GM19452 (cell line): ENCODE data around the gene CACNA2D3.
"Not testable (repeated sequence)": the region's sequence is repeated elsewhere in the genome, so short reads cannot be mapped to it uniquely, and the experiment has no call there.

Experiments
- ATAC-seq: cut with Tn5 transposase; IDR thresholded peaks from one replicate; pipeline ENCODE4 v1.9.1; 2021; ENCODE audit not compliant: unreplicated experiment

CACNA2D3 gene

GRCh38 chr3:54443561-54444161 is 321.3 kb downstream of the CACNA2D3 start:
- no peak for ATAC-seq

- ATAC-seq: no peak
Observed at GRCh38 chr3:54445630-54446029, 323.3 kb downstream of the CACNA2D3 start.

GRCh38 chr3:54447427-54447826 is 325.1 kb downstream of the CACNA2D3 start:
- no peak for ATAC-seq

GRCh38 chr3:54454806-54455205 is 332.5 kb downstream of the CACNA2D3 start:
- no peak for ATAC-seq

- no peak for ATAC-seq
Observed at GRCh38 chr3:54458357-54458756, 336.0 kb downstream of the CACNA2D3 start.

- not testable (repeated sequence) for ATAC-seq
Observed at GRCh38 chr3:54464554-54464953, 342.2 kb downstream of the CACNA2D3 start.

GRCh38 chr3:54476891-54477290 is 354.5 kb downstream of the CACNA2D3 start:
- ATAC-seq: no peak

- no peak for ATAC-seq
Observed at GRCh38 chr3:54481606-54482365, 359.4 kb downstream of the CACNA2D3 start.

- no peak for ATAC-seq
Observed at GRCh38 chr3:54484334-54484733, 362.0 kb downstream of the CACNA2D3 start.

- ATAC-seq: no peak
Observed at GRCh38 chr3:54486317-54486716, 364.0 kb downstream of the CACNA2D3 start.

GRCh38 chr3:54488297-54488696 is 365.9 kb downstream of the CACNA2D3 start:
- ATAC-seq: no peak

- ATAC-seq: no peak
Observed at GRCh38 chr3:54494209-54494608, 371.9 kb downstream of the CACNA2D3 start.

- no peak for ATAC-seq
Observed at GRCh38 chr3:54506603-54507002, 384.3 kb downstream of the CACNA2D3 start.

- ATAC-seq: no peak
Observed at GRCh38 chr3:54507876-54508460, 385.6 kb downstream of the CACNA2D3 start.

GRCh38 chr3:54510506-54510905 is 388.2 kb downstream of the CACNA2D3 start:
- ATAC-seq: no peak

- ATAC-seq: no peak
Observed at GRCh38 chr3:54511766-54512365, 389.5 kb downstream of the CACNA2D3 start.

- no peak for ATAC-seq
Observed at GRCh38 chr3:54514006-54514405, 391.7 kb downstream of the CACNA2D3 start.

- no peak for ATAC-seq
Observed at GRCh38 chr3:54514416-54514815, 392.1 kb downstream of the CACNA2D3 start.

- ATAC-seq: no peak
Observed at GRCh38 chr3:54515441-54516213, 393.3 kb downstream of the CACNA2D3 start.

GRCh38 chr3:54517424-54517823 is 395.1 kb downstream of the CACNA2D3 start:
- no peak for ATAC-seq

- no peak for ATAC-seq
Observed at GRCh38 chr3:54518011-54518675, 395.8 kb downstream of the CACNA2D3 start.
